Lower leg skin (tissue), 3 donors: ENCODE results near the gene ZNF783.

Experiments
- CTCF ChIP-seq, 3 donors: fragments of 450-650 bp; IDR thresholded peaks; one replicate each; pipeline ENCODE4 v1.5.1; 2016; ENCODE audit warnings: antibody characterized with exemption in 3 of 3, mild to moderate bottlenecking in 3 of 3, moderate library complexity in 2 of 3
- POLR2A ChIP-seq, 2 donors: fragments of 450-650 bp; IDR thresholded peaks; one replicate each; pipeline ENCODE4 v1.6.1; 2016 to 2017; ENCODE audit warnings: antibody characterized with exemption in 2 of 2, mild to moderate bottlenecking in 1 of 2, moderate library complexity in 1 of 2

- TF ChIP-seq CTCF (IDR thresholded peaks at IDR 0.05) (no peak), POLR2A (IDR thresholded peaks at IDR 0.05) (no peak)
Observed at GRCh38 chr7:149252378-149252777, 9.6 kb upstream of the ZNF783 start.
